Limb (tissue), 2 donors: Measurements from ENCODE around the gene RAB3GAP1.
"Not testable (repeated sequence)": the region's sequence is repeated elsewhere in the genome, so short reads cannot be mapped to it uniquely, and the experiment has no call there.

Experiments used
- DNase-seq, 2 donors: peaks; one replicate each; pipeline ENCODE4 v3.0.0-alpha.2; 2016; ENCODE audit errors: extremely low spot score in 2 of 2

RAB3GAP1 gene

GRCh38 chr2:135105513-135106316 lies 53.6 kb downstream of the RAB3GAP1 start:
- DNase-seq: not testable (repeated sequence)

GRCh38 chr2:135113322-135113721 lies 61.2 kb downstream of the RAB3GAP1 start:
- no peak for DNase-seq

GRCh38 chr2:135119582-135119981 lies 67.5 kb downstream of the RAB3GAP1 start:
- DNase-seq: no peak

- DNase-seq: no peak
Measured at GRCh38 chr2:135121016-135121657, 69.0 kb downstream of the RAB3GAP1 start.

GRCh38 chr2:135121658-135122039 lies 69.6 kb downstream of the RAB3GAP1 start:
- DNase-seq: not testable (repeated sequence)

- DNase-seq: no peak
Measured at GRCh38 chr2:135124924-135125886, 73.1 kb downstream of the RAB3GAP1 start.

- no peak for DNase-seq
Measured at GRCh38 chr2:135125940-135126339, 73.8 kb downstream of the RAB3GAP1 start.

GRCh38 chr2:135130751-135131150 lies 78.7 kb downstream of the RAB3GAP1 start:
- no peak for DNase-seq

- no peak for DNase-seq
Measured at GRCh38 chr2:135132314-135132713, 80.2 kb downstream of the RAB3GAP1 start.

GRCh38 chr2:135140606-135141005 lies 88.5 kb downstream of the RAB3GAP1 start:
- DNase-seq: no peak

- no peak for DNase-seq
Measured at GRCh38 chr2:135142323-135142722, 90.2 kb downstream of the RAB3GAP1 start.

- no peak for DNase-seq
Measured at GRCh38 chr2:135144343-135144742, 92.3 kb downstream of the RAB3GAP1 start.

GRCh38 chr2:135149251-135149650 lies 97.2 kb downstream of the RAB3GAP1 start:
- no peak for DNase-seq

GRCh38 chr2:135150725-135151124 lies 98.6 kb downstream of the RAB3GAP1 start:
- no peak for DNase-seq

GRCh38 chr2:135151615-135152014 lies 99.5 kb downstream of the RAB3GAP1 start:
- DNase-seq: no peak

GRCh38 chr2:135152361-135152760 lies 100.3 kb downstream of the RAB3GAP1 start:
- no peak for DNase-seq

- no peak for DNase-seq
Measured at GRCh38 chr2:135154962-135155361, 102.9 kb downstream of the RAB3GAP1 start.

GRCh38 chr2:135157856-135158255 lies 105.8 kb downstream of the RAB3GAP1 start:
- DNase-seq: no peak

- no peak for DNase-seq
Measured at GRCh38 chr2:135159191-135159590, 107.1 kb downstream of the RAB3GAP1 start.

- DNase-seq: no peak
Measured at GRCh38 chr2:135162377-135162776, 110.3 kb downstream of the RAB3GAP1 start.

- DNase-seq: no peak
Measured at GRCh38 chr2:135162786-135163185, 110.7 kb downstream of the RAB3GAP1 start.

GRCh38 chr2:135163306-135163705 lies 111.2 kb downstream of the RAB3GAP1 start:
- no peak for DNase-seq
